A172 (cell line): ENCODE data around the gene WWP2. TPM values are rescaled to one million over a fixed set of nuclear protein-coding genes. Genes with fewer than 3 reads are reported as not detected.

ENCODE experiments used
- DNase-seq: peaks from one replicate; pipeline ENCODE4 v3.0.0-alpha.2; 2015; ENCODE audit warnings: low spot score
- total RNA-seq: library from RNA; depleted of rRNA; stranded (reverse); fragments of >200 nt; shearing (Covaris generic); gene quantifications from 2 replicates; pipeline ENCODE4 v1.2.3, GENCODE V29; 2014

WWP2 gene
- total RNA-seq, 1 experiment from 2014 or later, result 23.2 TPM

GRCh38 chr16:69858191-69859104 lies 96.3 kb downstream of the WWP2 start:
- no peak for DNase-seq

GRCh38 chr16:69859105-69859989 lies 97.2 kb downstream of the WWP2 start:
- peak; percentile 62 for DNase-seq

GRCh38 chr16:69860233-69861231 lies 98.4 kb downstream of the WWP2 start:
- DNase-seq, result no peak

GRCh38 chr16:69861292-69862030 lies 99.3 kb downstream of the WWP2 start:
- peak; percentile 31 for DNase-seq

- no peak for DNase-seq
Observed at GRCh38 chr16:69863401-69864281, 101.5 kb downstream of the WWP2 start.

- peak; percentile 86 for DNase-seq
Observed at GRCh38 chr16:69865701-69866100, 103.6 kb downstream of the WWP2 start.

GRCh38 chr16:69867784-69868560 lies 105.8 kb downstream of the WWP2 start:
- no peak for DNase-seq

- no peak for DNase-seq
Observed at GRCh38 chr16:69870761-69871160, 108.6 kb downstream of the WWP2 start.

GRCh38 chr16:69871708-69872107 lies 109.6 kb downstream of the WWP2 start:
- no peak for DNase-seq

- DNase-seq, result no peak
Observed at GRCh38 chr16:69872888-69873287, 110.8 kb downstream of the WWP2 start.

GRCh38 chr16:69873783-69874182 lies 111.7 kb downstream of the WWP2 start:
- DNase-seq, result no peak

GRCh38 chr16:69874271-69874670 lies 112.1 kb downstream of the WWP2 start:
- no peak for DNase-seq

- no peak for DNase-seq
Observed at GRCh38 chr16:69880640-69881133, 118.6 kb downstream of the WWP2 start.

- DNase-seq, result no peak
Observed at GRCh38 chr16:69881141-69881540, 119.0 kb downstream of the WWP2 start.

GRCh38 chr16:69883744-69884143 lies 121.6 kb downstream of the WWP2 start:
- no peak for DNase-seq

- DNase-seq, result no peak
Observed at GRCh38 chr16:69885722-69886121, 123.6 kb downstream of the WWP2 start.

- DNase-seq, result no peak
Observed at GRCh38 chr16:69886726-69887125, 124.6 kb downstream of the WWP2 start.

GRCh38 chr16:69888005-69888590 lies 126.0 kb downstream of the WWP2 start:
- no peak for DNase-seq
